ENCODE measurements around the gene RASA2.
A peak's percentile ranks its signal among the peaks of the same experiment; 100 is the strongest.

GRCh38 chr3:141575879-141576743 lies 89.3 kb downstream of the RASA2 start:
- TF ChIP-seq ETV6 (IDR thresholded peaks at IDR 0.05; ENCODE audit: borderline replicate concordance in 1 of 2, low read depth in 2 of 2, low read length in 1 of 2): no peak
- TF ChIP-seq ETV6 (CRISPR knock-in tag; IDR thresholded peaks at IDR 0.05; ENCODE audit: borderline replicate concordance): no peak
- TF ChIP-seq PCBP2 (IDR thresholded peaks at IDR 0.05; ENCODE audit: low read depth, low read length, poor library complexity, severe bottlenecking): no peak
- no peak for TF ChIP-seq ZBTB26 (CRISPR knock-in tag; IDR thresholded peaks at IDR 0.05)
- no peak for TF ChIP-seq ELK1 (CRISPR knock-in tag; IDR thresholded peaks at IDR 0.05)
- no peak for TF ChIP-seq TBP (optimal IDR thresholded peaks at IDR 0.05; ENCODE audit: low read depth, low read length)
- TF ChIP-seq, protein P1, sequence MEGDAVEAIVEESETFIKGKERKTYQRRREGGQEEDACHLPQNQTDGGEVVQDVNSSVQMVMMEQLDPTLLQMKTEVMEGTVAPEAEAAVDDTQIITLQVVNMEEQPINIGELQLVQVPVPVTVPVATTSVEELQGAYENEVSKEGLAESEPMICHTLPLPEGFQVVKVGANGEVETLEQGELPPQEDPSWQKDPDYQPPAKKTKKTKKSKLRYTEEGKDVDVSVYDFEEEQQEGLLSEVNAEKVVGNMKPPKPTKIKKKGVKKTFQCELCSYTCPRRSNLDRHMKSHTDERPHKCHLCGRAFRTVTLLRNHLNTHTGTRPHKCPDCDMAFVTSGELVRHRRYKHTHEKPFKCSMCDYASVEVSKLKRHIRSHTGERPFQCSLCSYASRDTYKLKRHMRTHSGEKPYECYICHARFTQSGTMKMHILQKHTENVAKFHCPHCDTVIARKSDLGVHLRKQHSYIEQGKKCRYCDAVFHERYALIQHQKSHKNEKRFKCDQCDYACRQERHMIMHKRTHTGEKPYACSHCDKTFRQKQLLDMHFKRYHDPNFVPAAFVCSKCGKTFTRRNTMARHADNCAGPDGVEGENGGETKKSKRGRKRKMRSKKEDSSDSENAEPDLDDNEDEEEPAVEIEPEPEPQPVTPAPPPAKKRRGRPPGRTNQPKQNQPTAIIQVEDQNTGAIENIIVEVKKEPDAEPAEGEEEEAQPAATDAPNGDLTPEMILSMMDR (IDR thresholded peaks at IDR 0.05 in 2 of 3, conservative IDR thresholded peaks at IDR 0.05 in 1 of 3; ENCODE audit: insufficient read depth in 2 of 3, low read depth in 1 of 3, low read length in 3 of 3): peak in 2 of 3 experiments; percentile 19 to 62; a peak in 4 of 6 replicates
- TF ChIP-seq DNMT1 (IDR thresholded peaks at IDR 0.05): no peak
- no peak for TF ChIP-seq GATAD2B (IDR thresholded peaks at IDR 0.05; ENCODE audit: borderline replicate concordance)

Data from K562 (cell line).